Osteoblast (primary cell): ENCODE measurements around the gene TIMM13. TPM values are rescaled to one million over a fixed set of nuclear protein-coding genes. Genes with fewer than 3 reads are reported as not detected.
"Not testable (repeated sequence)": the region's sequence is repeated elsewhere in the genome, so short reads cannot be mapped to it uniquely, and the experiment has no call there.

ENCODE experiments used
- DNase-seq: peaks from one replicate; pipeline ENCODE4 v3.0.0; 2011; ENCODE audit warnings: low spot score, mixed read lengths; ENCODE audit not compliant: insufficient read length; ENCODE audit errors: missing footprints
- H2AFZ ChIP-seq: 2 replicates; pipeline ENCODE4 v1.6.0; 2011; ENCODE audit warnings: mild to moderate bottlenecking, low read length
- H3K27ac ChIP-seq: 2 replicates; pipeline ENCODE4 v1.5.1; 2011; ENCODE audit warnings: mild to moderate bottlenecking, low read depth, low read length, moderate library complexity
- H3K27me3 ChIP-seq: 2 replicates; pipeline ENCODE4 v1.6.0; 2012; ENCODE audit warnings: mild to moderate bottlenecking, control low read depth, inconsistent platforms, low read length, moderate library complexity; ENCODE audit not compliant: insufficient read depth
- H3K36me3 ChIP-seq: 2 replicates; pipeline ENCODE4 v1.5.1; 2011; ENCODE audit warnings: mild to moderate bottlenecking, low read length, control low read depth, moderate library complexity; ENCODE audit not compliant: insufficient read depth
- H3K4me1 ChIP-seq: 2 replicates; pipeline ENCODE4 v1.5.1; 2011; ENCODE audit warnings: mild to moderate bottlenecking, low read length, control low read depth, moderate library complexity; ENCODE audit not compliant: insufficient read depth
- H3K4me2 ChIP-seq: 2 replicates; pipeline ENCODE4 v1.6.0; 2011; ENCODE audit warnings: mild to moderate bottlenecking, low read length; ENCODE audit not compliant: insufficient read depth
- H3K4me3 ChIP-seq: fragments of 200-600 bp; sonication (generic); 3 replicates; pipeline ENCODE4 v1.5.1; 2012; ENCODE audit warnings: mild to moderate bottlenecking, low read length, inconsistent platforms; ENCODE audit not compliant: insufficient read depth
- H3K79me2 ChIP-seq: 2 replicates; pipeline ENCODE4 v1.6.0; 2012; ENCODE audit warnings: mild to moderate bottlenecking, low read length, control low read depth, inconsistent platforms; ENCODE audit not compliant: insufficient read depth
- H3K9me3 ChIP-seq: 2 replicates; pipeline ENCODE4 v1.5.1; 2011; ENCODE audit warnings: low read depth, low read length, control low read depth
- H4K20me1 ChIP-seq: 2 replicates; pipeline ENCODE4 v1.6.0; 2012; ENCODE audit warnings: mild to moderate bottlenecking, low read length, control low read depth; ENCODE audit not compliant: insufficient read depth
- CTCF ChIP-seq: IDR thresholded peaks from 2 replicates; pipeline ENCODE4 v1.5.1; 2011; ENCODE audit warnings: mild to moderate bottlenecking, low read depth, low read length, moderate library complexity; ENCODE audit errors: extremely low read depth
- total RNA-seq: library from RNA; depleted of rRNA; stranded (reverse); fragments of >200 nt; gene quantifications from 2 replicates; pipeline ENCODE4 v1.2.3, GENCODE V29; 2012

The TIMM13 gene
- total RNA-seq, 1 donor = 27.9 TPM

- Histone ChIP-seq H3K79me2 (peaks cover 7% of the 10 kb centered on the region), H4K20me1 (no peaks in the 10 kb centered on the region), H3K27me3 (no peaks in the 10 kb centered on the region), H3K4me1 (peaks cover 2% of the 10 kb centered on the region), H3K27ac (peak overlapping the region; percentile 5), H3K9me3 (no peaks in the 10 kb centered on the region), H2AFZ (peak overlapping the region; percentile 86), H3K4me3 (peak overlapping the region; percentile 91), H3K36me3 (no peaks in the 10 kb centered on the region), H3K4me2 (peak overlapping the region; percentile 93)
- DNase-seq = peak; percentile 98
- TF ChIP-seq CTCF = no peak
These were observed 34.6 kb upstream of the TIMM13 start for GRCh38 chr19:2461751-2462634.

DNA sequence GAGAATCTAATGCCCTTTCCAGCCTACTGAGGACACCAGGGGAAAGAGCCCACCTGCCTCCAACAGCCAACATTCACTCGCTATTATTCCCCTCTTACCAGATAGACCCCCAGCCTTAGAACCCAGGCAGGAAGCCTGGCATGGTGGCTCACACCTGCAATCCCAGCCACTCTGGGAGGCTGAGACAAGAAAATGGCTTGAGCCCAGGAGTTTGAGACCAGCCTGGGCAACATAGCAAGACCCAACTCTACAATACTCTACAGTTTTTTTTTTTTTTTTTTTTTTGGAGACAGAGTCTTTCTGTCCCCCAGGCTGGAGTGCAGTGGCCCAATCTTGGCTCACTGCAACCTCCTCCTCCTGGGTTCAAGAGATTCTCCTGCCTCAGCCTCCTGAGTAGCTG lies 32.9 kb upstream of the TIMM13 start:
- Histone ChIP-seq H3K4me3 (no peak overlapping the region), H3K79me2 (peaks cover 22% of the 10 kb centered on the region), H2AFZ (no peak overlapping the region), H3K4me1 (peaks cover 9% of the 10 kb centered on the region), H4K20me1 (peaks cover 4% of the 10 kb centered on the region), H3K36me3 (no peaks in the 10 kb centered on the region), H3K9me3 (no peaks in the 10 kb centered on the region), H3K27me3 (no peaks in the 10 kb centered on the region), H3K27ac (no peak overlapping the region), H3K4me2 (no peak overlapping the region)
- TF ChIP-seq CTCF = no peak
- DNase-seq = no peak

GRCh38 chr19:2458776-2459175 lies 31.4 kb upstream of the TIMM13 start:
- not testable (repeated sequence) for H3K27ac ChIP-seq, H3K9me3 ChIP-seq, H3K4me2 ChIP-seq, H3K36me3 ChIP-seq, H3K4me3 ChIP-seq, DNase-seq, H2AFZ ChIP-seq, H3K27me3 ChIP-seq
- Histone ChIP-seq H3K4me1 (peaks cover 11% of the 10 kb centered on the region), H4K20me1 (peaks cover 14% of the 10 kb centered on the region), H3K79me2 (peaks cover 37% of the 10 kb centered on the region)

DNA sequence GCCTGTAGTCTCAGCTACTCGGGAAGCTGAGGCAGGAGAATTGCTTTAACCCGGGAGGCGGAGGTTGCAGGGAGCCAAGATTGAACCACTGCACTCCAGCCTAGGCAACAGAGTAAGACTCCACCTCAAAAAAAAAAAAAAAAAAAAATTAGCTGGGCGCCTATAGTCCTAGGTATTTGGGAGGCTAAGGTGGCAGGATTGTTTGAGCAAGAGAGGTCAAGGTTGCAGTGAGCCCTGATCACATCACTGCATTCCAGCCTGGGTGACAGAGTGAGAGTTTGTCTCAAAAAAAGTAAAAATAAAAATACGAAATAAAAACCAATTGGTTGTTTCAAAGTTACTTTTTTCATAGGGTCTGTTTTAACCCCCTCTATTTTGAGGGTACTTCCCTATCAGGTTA lies 30.7 kb upstream of the TIMM13 start:
- H3K36me3 ChIP-seq = no peaks in the 10 kb centered on the region

More for the DNA sequence above, 30.7 kb upstream of the TIMM13 start:
- Histone ChIP-seq H3K4me1 (peaks cover 11% of the 10 kb centered on the region), H3K27ac (no peak overlapping the region), H3K27me3 (no peaks in the 10 kb centered on the region), H3K4me2 (no peak overlapping the region), H3K9me3 (no peaks in the 10 kb centered on the region), H3K4me3 (no peak overlapping the region), H2AFZ (no peak overlapping the region), H4K20me1 (peaks cover 16% of the 10 kb centered on the region), H3K79me2 (peaks cover 44% of the 10 kb centered on the region)
- no peak for TF ChIP-seq CTCF
- no peak for DNase-seq
